ENCODE results near the gene COPA.

COPA gene

DNA sequence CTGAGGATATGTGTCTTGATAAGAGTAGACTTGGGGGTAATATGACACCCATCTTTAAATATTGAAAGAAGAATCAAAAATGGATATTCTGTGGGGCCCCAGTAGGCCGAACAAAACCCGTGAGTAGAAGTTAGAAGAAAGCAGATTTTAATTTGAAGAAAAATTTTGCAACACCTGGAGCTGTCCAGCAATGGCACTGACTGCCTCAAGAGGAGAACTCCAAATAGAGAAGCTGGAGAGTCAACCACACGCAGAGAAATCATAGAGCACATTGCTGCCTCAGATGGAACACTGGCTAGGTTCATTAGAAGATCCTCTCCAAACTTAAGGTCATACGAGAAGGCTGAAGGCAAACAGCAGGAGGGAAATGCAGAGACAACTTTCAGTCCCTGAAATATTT is 30.6 kb upstream of the COPA start:
- Histone ChIP-seq H3F3A (ENCODE audit: low read depth) (no peaks in the 10 kb centered on the region), H3K9ac (ENCODE audit: low read depth, low read length, poor library complexity, severe bottlenecking) (no peak overlapping the region), H3K9me2 (replicated peaks; ENCODE audit: low read depth, low read length) (no peaks in the 10 kb centered on the region), H3K79me2 (ENCODE audit: insufficient read depth, low read length) (no peaks in the 10 kb centered on the region), H2AFZ (ENCODE audit: low read length) (no peak overlapping the region), H3K4me1 (ENCODE audit: insufficient read depth, low read length, poor library complexity, severe bottlenecking) (no peaks in the 10 kb centered on the region), H3K36me3 (ENCODE audit: insufficient read depth, low read length) (no peaks in the 10 kb centered on the region), H3K4me3 (ENCODE audit: low read length, poor library complexity, severe bottlenecking) (no peak overlapping the region), H3K9me3 (ENCODE audit: insufficient read depth, low read depth, low read length) (no peaks in the 10 kb centered on the region), H3K27me3 (ENCODE audit: insufficient read depth, low read length, poor library complexity, severe bottlenecking) (no peaks in the 10 kb centered on the region), H3K4me2 (ENCODE audit: low read depth, low read length, poor library complexity, severe bottlenecking) (no peak overlapping the region), H4K20me1 (ENCODE audit: insufficient read depth, low read length, poor library complexity, severe bottlenecking) (no peaks in the 10 kb centered on the region)
- no peak for TF ChIP-seq EZH2phosphoT487 (IDR thresholded peaks at IDR 0.05; ENCODE audit: borderline replicate concordance)
- TF ChIP-seq, protein P1, sequence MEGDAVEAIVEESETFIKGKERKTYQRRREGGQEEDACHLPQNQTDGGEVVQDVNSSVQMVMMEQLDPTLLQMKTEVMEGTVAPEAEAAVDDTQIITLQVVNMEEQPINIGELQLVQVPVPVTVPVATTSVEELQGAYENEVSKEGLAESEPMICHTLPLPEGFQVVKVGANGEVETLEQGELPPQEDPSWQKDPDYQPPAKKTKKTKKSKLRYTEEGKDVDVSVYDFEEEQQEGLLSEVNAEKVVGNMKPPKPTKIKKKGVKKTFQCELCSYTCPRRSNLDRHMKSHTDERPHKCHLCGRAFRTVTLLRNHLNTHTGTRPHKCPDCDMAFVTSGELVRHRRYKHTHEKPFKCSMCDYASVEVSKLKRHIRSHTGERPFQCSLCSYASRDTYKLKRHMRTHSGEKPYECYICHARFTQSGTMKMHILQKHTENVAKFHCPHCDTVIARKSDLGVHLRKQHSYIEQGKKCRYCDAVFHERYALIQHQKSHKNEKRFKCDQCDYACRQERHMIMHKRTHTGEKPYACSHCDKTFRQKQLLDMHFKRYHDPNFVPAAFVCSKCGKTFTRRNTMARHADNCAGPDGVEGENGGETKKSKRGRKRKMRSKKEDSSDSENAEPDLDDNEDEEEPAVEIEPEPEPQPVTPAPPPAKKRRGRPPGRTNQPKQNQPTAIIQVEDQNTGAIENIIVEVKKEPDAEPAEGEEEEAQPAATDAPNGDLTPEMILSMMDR (conservative IDR thresholded peaks at IDR 0.05; ENCODE audit: low read length), result no peak

- Histone ChIP-seq H2AFZ (ENCODE audit: low read length) (no peak overlapping the region), H3K9ac (ENCODE audit: low read depth, low read length, poor library complexity, severe bottlenecking) (no peak overlapping the region), H3K9me3 (ENCODE audit: insufficient read depth, low read depth, low read length) (no peaks in the 10 kb centered on the region), H3K27me3 (ENCODE audit: insufficient read depth, low read length, poor library complexity, severe bottlenecking) (no peaks in the 10 kb centered on the region), H3K4me3 (ENCODE audit: low read length, poor library complexity, severe bottlenecking) (no peak overlapping the region), H3K4me2 (ENCODE audit: low read depth, low read length, poor library complexity, severe bottlenecking) (no peak overlapping the region), H3K79me2 (ENCODE audit: insufficient read depth, low read length) (no peaks in the 10 kb centered on the region), H4K20me1 (ENCODE audit: insufficient read depth, low read length, poor library complexity, severe bottlenecking) (no peaks in the 10 kb centered on the region), H3K4me1 (ENCODE audit: insufficient read depth, low read length, poor library complexity, severe bottlenecking) (peaks cover 12% of the 10 kb centered on the region), H3K9me2 (replicated peaks; ENCODE audit: low read depth, low read length) (no peaks in the 10 kb centered on the region), H3K36me3 (ENCODE audit: insufficient read depth, low read length) (no peaks in the 10 kb centered on the region), H3F3A (ENCODE audit: low read depth) (no peaks in the 10 kb centered on the region)
- no peak for TF ChIP-seq EZH2phosphoT487 (IDR thresholded peaks at IDR 0.05; ENCODE audit: borderline replicate concordance)
- TF ChIP-seq, protein P1 (conservative IDR thresholded peaks at IDR 0.05; ENCODE audit: low read length), result no peak
These were observed 28.7 kb upstream of the COPA start for GRCh38 chr1:160371756-160372155.

GRCh38 chr1:160371346-160371631 is 28.2 kb upstream of the COPA start:
- Histone ChIP-seq H3K9me2 (replicated peaks; ENCODE audit: low read depth, low read length) (no peaks in the 10 kb centered on the region), H3F3A (ENCODE audit: low read depth) (no peaks in the 10 kb centered on the region), H3K4me1 (ENCODE audit: insufficient read depth, low read length, poor library complexity, severe bottlenecking) (peaks cover 12% of the 10 kb centered on the region), H2AFZ (ENCODE audit: low read length) (no peak overlapping the region), H3K4me3 (ENCODE audit: low read length, poor library complexity, severe bottlenecking) (no peak overlapping the region), H4K20me1 (ENCODE audit: insufficient read depth, low read length, poor library complexity, severe bottlenecking) (no peaks in the 10 kb centered on the region), H3K27me3 (ENCODE audit: insufficient read depth, low read length, poor library complexity, severe bottlenecking) (no peaks in the 10 kb centered on the region), H3K36me3 (ENCODE audit: insufficient read depth, low read length) (no peaks in the 10 kb centered on the region), H3K9me3 (ENCODE audit: insufficient read depth, low read depth, low read length) (no peaks in the 10 kb centered on the region), H3K79me2 (ENCODE audit: insufficient read depth, low read length) (no peaks in the 10 kb centered on the region), H3K4me2 (ENCODE audit: low read depth, low read length, poor library complexity, severe bottlenecking) (no peak overlapping the region), H3K9ac (ENCODE audit: low read depth, low read length, poor library complexity, severe bottlenecking) (no peak overlapping the region)
- TF ChIP-seq, protein P1 (conservative IDR thresholded peaks at IDR 0.05; ENCODE audit: low read length), result no peak
- TF ChIP-seq EZH2phosphoT487 (IDR thresholded peaks at IDR 0.05; ENCODE audit: borderline replicate concordance), result no peak
